Common myeloid progenitor, CD34-positive (primary cell): ENCODE measurements around the gene CD93.
A peak's percentile ranks its signal among the peaks of the same experiment; 100 is the strongest.

ENCODE experiments used
- CTCF ChIA-PET: fragments of 350-600 bp; sonication (Branson Sonifier 250); formaldehyde crosslinking; loops from one replicate; lab custom pipeline; 2021; ENCODE audit warnings: antibody characterized with exemption; lab: Charles Lee
- POLR2A ChIA-PET: fragments of 350-600 bp; sonication (Branson Sonifier 250); formaldehyde crosslinking; loops from one replicate; lab custom pipeline; 2021; ENCODE audit warnings: antibody characterized with exemption; lab: Charles Lee
- DNase-seq, 3 donors: peaks; one replicate each; pipeline versions ENCODE4 v3.0.0 to v3.0.0-alpha.2; 2013
- H3K27ac ChIP-seq, 2 experiments: 1 replicate in 1 of 2; 2 replicates in 1 of 2; pipeline ENCODE4 v1.7.0; 2013; ENCODE audit warnings: inconsistent platforms in 2 of 2, low read length in 2 of 2, mild to moderate bottlenecking in 2 of 2, low read depth in 1 of 2, moderate library complexity in 1 of 2; ENCODE audit not compliant: severe bottlenecking in 2 of 2, insufficient read depth in 1 of 2, poor library complexity in 1 of 2
- H3K27me3 ChIP-seq, 5 experiments: replicated peaks in 2 of 5; 1 replicate in 3 of 5; 2 replicates in 2 of 5; pipeline versions ENCODE4 v1.6.1 to v1.7.0; 2013; ENCODE audit warnings: low read length in 4 of 5, mild to moderate bottlenecking in 2 of 5, moderate library complexity in 2 of 5, inconsistent platforms in 1 of 5; ENCODE audit not compliant: insufficient read depth in 5 of 5, control insufficient read depth in 4 of 5
- H3K36me3 ChIP-seq, 4 experiments: 1 replicate in 2 of 4; 2 replicates in 2 of 4; pipeline versions ENCODE4 v1.6.1 to v1.7.0; 2013; ENCODE audit warnings: low read length in 3 of 4, control low read depth in 1 of 4, mild to moderate bottlenecking in 1 of 4; ENCODE audit not compliant: control insufficient read depth in 4 of 4, insufficient read depth in 4 of 4
- H3K4me1 ChIP-seq, 4 experiments: 1 replicate in 3 of 4; 2 replicates in 1 of 4; pipeline versions ENCODE4 v1.6.1 to v1.7.1; 2013; ENCODE audit warnings: low read length in 3 of 4, mild to moderate bottlenecking in 3 of 4, control low read depth in 1 of 4, inconsistent platforms in 1 of 4, moderate library complexity in 1 of 4; ENCODE audit not compliant: control insufficient read depth in 4 of 4, insufficient read depth in 4 of 4; ENCODE audit errors: control extremely low read depth in 1 of 4
- H3K4me3 ChIP-seq, 7 experiments: 1 replicate in 4 of 7; 2 replicates in 3 of 7; pipeline versions ENCODE4 v1.5.1 to v1.7.0; 2013; ENCODE audit warnings: mild to moderate bottlenecking in 7 of 7, low read length in 6 of 7, moderate library complexity in 6 of 7, inconsistent platforms in 2 of 7, low read depth in 2 of 7, control low read depth in 1 of 7; ENCODE audit not compliant: insufficient read depth in 4 of 7, control insufficient read depth in 1 of 7; ENCODE audit errors: extremely low read depth in 1 of 7
- H3K9me3 ChIP-seq, 5 experiments: 1 replicate in 4 of 5; 2 replicates in 1 of 5; pipeline versions ENCODE4 v1.6.1 to v1.7.1; 2013; ENCODE audit warnings: low read length in 4 of 5, mild to moderate bottlenecking in 2 of 5, inconsistent platforms in 1 of 5, low read depth in 1 of 5, moderate library complexity in 1 of 5; ENCODE audit not compliant: control insufficient read depth in 4 of 5, insufficient read depth in 2 of 5; ENCODE audit errors: control extremely low read depth in 1 of 5
- WGBS: methylation state at CpG from one replicate; pipeline ENCODE4 v1.1.5; 2013; ENCODE audit not compliant: insufficient coverage; 5-methylcytosine and 5-hydroxymethylcytosine counted together

CD93 gene

DNA sequence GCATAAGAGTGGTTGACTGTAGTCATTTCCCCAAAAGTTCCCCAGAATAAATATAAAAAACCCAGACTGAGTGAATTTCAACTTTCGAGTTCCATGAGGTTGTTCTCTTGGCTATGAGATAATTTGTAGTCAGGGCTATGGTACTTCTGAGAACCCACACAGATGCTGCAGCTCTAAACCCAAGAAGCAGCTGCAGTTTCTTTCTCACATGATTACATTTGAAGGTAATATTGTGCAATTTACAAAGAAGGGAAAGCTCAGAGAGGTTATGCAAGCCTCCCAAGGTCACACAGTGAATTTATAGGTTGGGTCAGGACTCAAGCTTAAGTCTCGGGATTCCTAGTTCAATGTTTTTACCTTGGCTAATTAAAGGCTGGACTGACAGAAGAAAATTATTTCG is 29.7 kb upstream of the CD93 start:
- CTCF ChIA-PET: interaction anchor here (1.2 to 1.7 kb wide), 2 partner anchors 10 to 27 kb away, joined by 3 to 4 read pairs; no protein-coding TSS in a partner anchor
- POLR2A ChIA-PET: interaction anchor here (1.0 to 1.1 kb wide), 2 partner anchors 13 to 55 kb away, joined by 3 read pairs; no protein-coding TSS in a partner anchor
- DNase-seq: no peak
- WGBS: 100% methylated on average over 2 of the region's 3 CpGs
- Histone ChIP-seq H3K36me3 (no peaks in the 10 kb centered on the region), H3K27me3 (no peaks in the 10 kb centered on the region), H3K4me1 (peaks cover 2 to 45% (median 24%) of the 10 kb centered on the region in 4 experiments), H3K4me3 (no peak overlapping the region), H3K9me3 (no peaks in the 10 kb centered on the region), H3K27ac (no peak overlapping the region)

DNA sequence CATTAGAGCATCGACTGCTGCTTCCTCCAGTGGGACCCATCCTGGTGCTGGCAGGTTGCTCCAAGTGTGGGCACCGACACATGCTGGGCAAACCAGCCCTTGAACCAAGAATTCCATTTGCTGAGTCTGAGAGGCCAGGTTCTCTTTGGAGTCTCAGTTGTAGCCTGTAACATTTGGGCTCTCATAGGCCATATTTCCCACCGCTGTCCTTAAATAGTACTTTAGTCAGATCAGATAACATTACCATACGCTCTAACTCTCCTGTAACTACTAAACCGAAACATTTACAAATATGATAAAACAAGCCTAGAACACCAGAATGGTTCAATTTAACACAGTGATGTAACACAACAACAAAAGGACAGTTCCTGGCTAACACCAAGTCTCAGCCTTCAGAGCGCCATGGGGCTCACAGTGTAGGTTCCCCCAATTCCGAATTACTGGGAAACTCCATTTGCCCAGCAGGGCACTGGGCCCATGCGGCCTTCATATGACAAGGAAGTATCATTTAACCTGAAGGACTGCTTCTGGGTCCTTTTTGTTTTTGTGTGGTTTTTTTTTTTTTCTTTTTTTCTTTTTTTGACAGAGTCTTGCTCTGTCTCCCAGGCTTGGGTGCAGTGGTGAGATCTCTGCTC is 28.4 kb upstream of the CD93 start:
- Histone ChIP-seq H3K4me3 (no peak overlapping the region), H3K4me1 (peaks cover 2 to 37% (median 17%) of the 10 kb centered on the region in 4 experiments), H3K36me3 (no peaks in the 10 kb centered on the region), H3K27ac (no peak overlapping the region), H3K9me3 (no peaks in the 10 kb centered on the region), H3K27me3 (no peaks in the 10 kb centered on the region)
- POLR2A ChIA-PET: interaction anchor here (1.0 kb wide), 1 partner anchor 28 kb away, joined by 3 read pairs; the partner anchor contains the start of gene CD93
- CTCF ChIA-PET: interaction anchor here (0.6 to 3.3 kb wide), 3 partner anchors 12 to 63 kb away, joined by 3 to 19 read pairs (median 3); no protein-coding TSS in a partner anchor
- no peak for DNase-seq
- 87% methylated on average over 8 of the region's 8 CpGs for WGBS

DNA sequence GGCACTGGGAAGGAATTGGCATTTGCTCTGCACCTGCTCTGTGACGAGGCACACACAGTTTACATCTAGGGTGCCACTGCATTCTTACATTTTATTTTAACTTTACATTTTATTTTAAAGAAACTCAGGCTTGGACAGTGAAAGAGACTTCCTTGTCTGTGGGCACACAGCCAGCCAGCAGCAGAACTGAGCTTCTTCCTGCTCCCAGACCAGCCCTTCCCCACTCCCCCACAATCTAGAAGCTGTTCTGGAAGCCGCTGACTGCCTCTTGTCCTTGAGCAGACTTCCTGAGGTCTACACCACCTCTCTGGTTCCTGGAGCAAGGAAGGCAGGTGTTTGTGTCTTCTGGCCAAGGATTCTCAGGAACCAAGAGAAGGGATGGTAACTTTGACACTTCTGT is 27.9 kb upstream of the CD93 start:
- no peak overlapping the region for H3K4me3 ChIP-seq
- no peaks in the 10 kb centered on the region for H3K9me3 ChIP-seq
- no peaks in the 10 kb centered on the region for H3K36me3 ChIP-seq
- 80% methylated on average over 1 of the region's 2 CpGs for WGBS
- H3K4me1 ChIP-seq: peaks cover 2 to 34% (median 14%) of the 10 kb centered on the region in 4 experiments
- H3K27ac ChIP-seq: no peak overlapping the region
- no peaks in the 10 kb centered on the region for H3K27me3 ChIP-seq
- ChIA-PET POLR2A (interaction anchor here (1.0 kb wide), 1 partner anchor 28 kb away, joined by 3 read pairs; the partner anchor contains the start of gene CD93), CTCF (interaction anchor here (0.6 to 3.3 kb wide), 3 partner anchors 11 to 63 kb away, joined by 3 to 19 read pairs (median 3); no protein-coding TSS in a partner anchor)
- peak in 2 of 3 donors; percentile 36 to 40 for DNase-seq

DNA sequence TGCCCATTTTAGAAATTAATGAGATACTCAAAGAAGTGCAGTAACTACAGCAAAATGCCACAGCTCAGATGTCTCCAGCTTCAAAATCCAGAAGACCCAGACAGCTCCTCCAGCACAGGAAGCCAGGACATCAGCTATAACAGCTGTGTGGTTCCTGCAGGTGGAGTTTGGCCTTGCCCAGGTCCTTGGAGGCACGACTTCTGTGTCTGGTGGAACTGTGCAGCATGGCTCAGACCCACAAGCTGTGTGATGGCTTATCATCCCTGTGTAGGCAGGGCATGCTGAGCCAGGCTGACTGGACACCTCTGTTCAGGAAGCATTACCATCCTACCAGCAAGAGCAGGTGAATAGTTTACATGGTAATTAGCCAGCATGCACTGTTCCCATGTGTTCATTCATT is 26.5 kb upstream of the CD93 start:
- no peak for DNase-seq
- Histone ChIP-seq H3K27me3 (no peaks in the 10 kb centered on the region), H3K27ac (no peak overlapping the region), H3K9me3 (no peaks in the 10 kb centered on the region), H3K36me3 (no peaks in the 10 kb centered on the region), H3K4me1 (peaks cover 2 to 34% (median 14%) of the 10 kb centered on the region in 4 experiments), H3K4me3 (no peak overlapping the region)
- WGBS: 75% methylated on average over 1 of the region's 1 CpG
- ChIA-PET CTCF (interaction anchor here (1.1 to 3.3 kb wide), 6 partner anchors 10 to 67 kb away, joined by 3 to 19 read pairs (median 4); no protein-coding TSS in a partner anchor), POLR2A (no interaction called here)

DNA sequence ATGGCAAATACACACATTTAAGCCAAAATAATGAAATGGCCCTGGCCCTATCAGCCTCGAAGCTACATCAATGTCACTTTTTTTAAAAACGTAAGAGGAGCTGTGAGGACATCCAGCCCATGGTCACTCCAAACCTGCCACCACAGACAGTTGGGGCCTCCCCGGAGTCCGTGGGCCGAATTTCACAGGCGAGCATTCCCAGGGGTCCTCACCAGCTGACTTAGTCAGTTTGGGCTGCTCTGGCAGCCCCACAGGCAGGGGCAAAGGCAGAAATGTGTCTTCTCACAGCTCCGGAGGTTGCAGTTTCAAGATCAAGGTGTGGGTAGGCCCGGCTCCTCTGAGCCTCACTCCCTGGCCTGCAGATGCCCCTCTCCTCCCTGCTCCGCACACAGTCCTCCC is 25.8 kb upstream of the CD93 start:
- H3K4me1 ChIP-seq: peaks cover 4 to 34% (median 14%) of the 10 kb centered on the region in 4 experiments
- 87% methylated on average over 8 of the region's 9 CpGs for WGBS
- H3K27ac ChIP-seq: no peak overlapping the region
- POLR2A ChIA-PET: no interaction called here
- CTCF ChIA-PET: interaction anchor here (0.6 to 3.3 kb wide), 8 partner anchors 9 to 67 kb away, joined by 3 to 19 read pairs (median 3); no protein-coding TSS in a partner anchor
- H3K36me3 ChIP-seq: no peaks in the 10 kb centered on the region
- DNase-seq: no peak
- H3K27me3 ChIP-seq: no peaks in the 10 kb centered on the region
- H3K9me3 ChIP-seq: no peaks in the 10 kb centered on the region
- H3K4me3 ChIP-seq: no peak overlapping the region

DNA sequence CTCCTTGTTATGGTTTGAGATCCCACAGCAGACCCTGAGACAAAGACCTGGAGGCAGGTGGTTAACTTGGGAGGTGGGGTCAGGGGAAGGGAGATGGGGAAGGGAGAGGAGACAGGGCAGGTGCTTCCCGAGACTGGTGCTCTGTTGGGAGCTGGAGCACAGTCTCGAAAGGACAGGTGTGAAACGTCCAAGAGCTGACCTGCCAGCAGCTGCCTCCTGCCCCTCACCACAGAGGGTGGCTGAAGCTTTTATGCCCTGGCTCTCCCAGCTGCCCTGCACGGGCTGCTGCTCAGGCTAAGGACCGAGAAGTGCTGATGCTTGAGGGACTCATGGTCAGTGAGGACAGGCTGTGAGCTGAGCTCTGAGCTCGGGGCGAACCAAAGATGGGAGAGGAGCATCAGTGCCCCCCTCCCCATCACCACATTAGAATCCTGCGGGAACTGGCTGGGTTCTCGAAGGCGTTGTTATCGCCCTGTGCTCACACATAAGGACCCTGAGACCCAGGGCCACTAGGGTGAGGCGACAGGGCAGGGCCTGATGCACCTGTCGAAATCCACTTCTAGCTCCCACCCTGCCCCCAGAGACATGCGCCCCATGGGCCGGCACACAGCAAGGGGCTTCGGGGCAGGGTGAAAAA is 25.3 kb upstream of the CD93 start:
- Histone ChIP-seq H3K9me3 (no peaks in the 10 kb centered on the region), H3K36me3 (no peaks in the 10 kb centered on the region), H3K4me3 (no peak overlapping the region), H3K27ac (no peak overlapping the region), H3K27me3 (no peaks in the 10 kb centered on the region), H3K4me1 (peaks cover 5 to 31% (median 14%) of the 10 kb centered on the region in 4 experiments)
- CTCF ChIA-PET: interaction anchor here (0.6 to 3.3 kb wide), 7 partner anchors 9 to 68 kb away, joined by 3 to 19 read pairs (median 3); no protein-coding TSS in a partner anchor
- POLR2A ChIA-PET: no interaction called here
- DNase-seq: no peak
- WGBS: 96% methylated on average over 11 of the region's 16 CpGs
